T-helper 1 cell treated with Interleukin-12 subunit alpha and Interleukin-12 subunit beta and Interleukin-4 antibody, amounts not matched to agents 30 μg/mL and 1 μg/mL, for 36 hours (primary cell): ENCODE measurements around the gene PHIP.

Experiments
- H3K27ac Mint-ChIP-seq: one replicate; pipeline ENCODE4 v1.8.0; 2021; ENCODE audit warnings: mild to moderate bottlenecking, mixed read lengths
- H3K27me3 Mint-ChIP-seq: one replicate; pipeline ENCODE4 v1.8.0; 2021; ENCODE audit warnings: low read depth, mixed read lengths
- H3K36me3 Mint-ChIP-seq: one replicate; pipeline ENCODE4 v1.8.0; 2021; ENCODE audit warnings: low read depth, mixed read lengths
- H3K4me1 Mint-ChIP-seq: one replicate; pipeline ENCODE4 v1.8.0; 2021; ENCODE audit warnings: low read depth, mixed read lengths
- H3K4me3 Mint-ChIP-seq: one replicate; pipeline ENCODE4 v1.8.0; 2021; ENCODE audit warnings: mild to moderate bottlenecking, moderate library complexity, mixed read lengths
- H3K9me3 Mint-ChIP-seq: one replicate; pipeline ENCODE4 v1.8.0; 2021; ENCODE audit warnings: mixed read lengths

The PHIP gene

GRCh38 chr6:79009819-79010218 is 68.2 kb downstream of the PHIP start:
- H3K27ac Mint-ChIP-seq, result no peak overlapping the region
- peaks cover 5% of the 10 kb centered on the region for H3K4me1 Mint-ChIP-seq
- H3K36me3 Mint-ChIP-seq, result peaks cover 17% of the 10 kb centered on the region
- H3K9me3 Mint-ChIP-seq, result no peaks in the 10 kb centered on the region
- H3K4me3 Mint-ChIP-seq, result no peak overlapping the region
- H3K27me3 Mint-ChIP-seq, result no peaks in the 10 kb centered on the region

- Mint-ChIP-seq H3K27me3 (no peaks in the 10 kb centered on the region), H3K4me1 (peaks cover 6% of the 10 kb centered on the region), H3K27ac (no peak overlapping the region), H3K4me3 (no peak overlapping the region), H3K36me3 (peaks cover 31% of the 10 kb centered on the region), H3K9me3 (no peaks in the 10 kb centered on the region)
Observed at GRCh38 chr6:79005497-79005896, 72.6 kb downstream of the PHIP start.

- Mint-ChIP-seq H3K36me3 (peaks cover 33% of the 10 kb centered on the region), H3K9me3 (no peaks in the 10 kb centered on the region), H3K27ac (no peak overlapping the region), H3K27me3 (no peaks in the 10 kb centered on the region), H3K4me3 (no peak overlapping the region), H3K4me1 (peaks cover 6% of the 10 kb centered on the region)
Observed at GRCh38 chr6:79005024-79005423, 73.0 kb downstream of the PHIP start.

GRCh38 chr6:79004239-79004638 is 73.8 kb downstream of the PHIP start:
- Mint-ChIP-seq H3K4me3 (no peak overlapping the region), H3K9me3 (no peaks in the 10 kb centered on the region), H3K27ac (no peak overlapping the region), H3K36me3 (peaks cover 33% of the 10 kb centered on the region), H3K4me1 (peaks cover 6% of the 10 kb centered on the region), H3K27me3 (no peaks in the 10 kb centered on the region)

- no peak overlapping the region for H3K4me3 Mint-ChIP-seq
- H3K36me3 Mint-ChIP-seq, result peaks cover 42% of the 10 kb centered on the region
- H3K27me3 Mint-ChIP-seq, result no peaks in the 10 kb centered on the region
- H3K4me1 Mint-ChIP-seq, result peaks cover 6% of the 10 kb centered on the region
- peaks cover 3% of the 10 kb centered on the region for H3K9me3 Mint-ChIP-seq
- H3K27ac Mint-ChIP-seq, result no peak overlapping the region
Observed at GRCh38 chr6:79001415-79001814, 76.6 kb downstream of the PHIP start.

- Mint-ChIP-seq H3K27ac (no peak overlapping the region), H3K27me3 (no peaks in the 10 kb centered on the region), H3K4me1 (peaks cover 2% of the 10 kb centered on the region), H3K36me3 (peaks cover 55% of the 10 kb centered on the region), H3K4me3 (no peak overlapping the region), H3K9me3 (peaks cover 3% of the 10 kb centered on the region)
Observed at GRCh38 chr6:78999737-79000136, 78.3 kb downstream of the PHIP start.

GRCh38 chr6:78995946-78996345 is 82.1 kb downstream of the PHIP start:
- Mint-ChIP-seq H3K4me3 (no peak overlapping the region), H3K27me3 (no peaks in the 10 kb centered on the region), H3K27ac (no peak overlapping the region), H3K4me1 (no peaks in the 10 kb centered on the region), H3K9me3 (peaks cover 7% of the 10 kb centered on the region), H3K36me3 (peaks cover 61% of the 10 kb centered on the region)

GRCh38 chr6:78995346-78995745 is 82.7 kb downstream of the PHIP start:
- no peak overlapping the region for H3K4me3 Mint-ChIP-seq
- H3K4me1 Mint-ChIP-seq, result no peaks in the 10 kb centered on the region
- H3K27ac Mint-ChIP-seq, result no peak overlapping the region
- peaks cover 63% of the 10 kb centered on the region for H3K36me3 Mint-ChIP-seq
- H3K9me3 Mint-ChIP-seq, result peaks cover 7% of the 10 kb centered on the region
- no peaks in the 10 kb centered on the region for H3K27me3 Mint-ChIP-seq

- Mint-ChIP-seq H3K4me3 (no peak overlapping the region), H3K27ac (no peak overlapping the region), H3K9me3 (peaks cover 7% of the 10 kb centered on the region), H3K4me1 (no peaks in the 10 kb centered on the region), H3K36me3 (peaks cover 72% of the 10 kb centered on the region), H3K27me3 (no peaks in the 10 kb centered on the region)
Observed at GRCh38 chr6:78993955-78994354, 84.1 kb downstream of the PHIP start.

- Mint-ChIP-seq H3K9me3 (peaks cover 4% of the 10 kb centered on the region), H3K4me1 (no peaks in the 10 kb centered on the region), H3K4me3 (no peak overlapping the region), H3K27ac (no peak overlapping the region), H3K36me3 (peaks cover 48% of the 10 kb centered on the region), H3K27me3 (no peaks in the 10 kb centered on the region)
Observed at GRCh38 chr6:78989191-78989590, 88.9 kb downstream of the PHIP start.

GRCh38 chr6:78986161-78986560 is 91.9 kb downstream of the PHIP start:
- H3K4me1 Mint-ChIP-seq, result no peaks in the 10 kb centered on the region
- no peaks in the 10 kb centered on the region for H3K27me3 Mint-ChIP-seq
- no peak overlapping the region for H3K27ac Mint-ChIP-seq
- H3K4me3 Mint-ChIP-seq, result no peak overlapping the region
- no peaks in the 10 kb centered on the region for H3K9me3 Mint-ChIP-seq
- H3K36me3 Mint-ChIP-seq, result peaks cover 48% of the 10 kb centered on the region

GRCh38 chr6:78984225-78984950 is 93.7 kb downstream of the PHIP start:
- H3K27ac Mint-ChIP-seq, result no peak overlapping the region
- no peak overlapping the region for H3K4me3 Mint-ChIP-seq
- no peaks in the 10 kb centered on the region for H3K27me3 Mint-ChIP-seq
- H3K36me3 Mint-ChIP-seq, result peaks cover 42% of the 10 kb centered on the region
- H3K9me3 Mint-ChIP-seq, result no peaks in the 10 kb centered on the region
- no peaks in the 10 kb centered on the region for H3K4me1 Mint-ChIP-seq

GRCh38 chr6:78967191-78967590 is 110.9 kb downstream of the PHIP start:
- Mint-ChIP-seq H3K9me3 (no peaks in the 10 kb centered on the region), H3K27ac (no peak overlapping the region), H3K27me3 (no peaks in the 10 kb centered on the region), H3K36me3 (peaks cover 22% of the 10 kb centered on the region), H3K4me3 (no peak overlapping the region), H3K4me1 (no peaks in the 10 kb centered on the region)

- Mint-ChIP-seq H3K27me3 (no peaks in the 10 kb centered on the region), H3K27ac (no peak overlapping the region), H3K4me3 (no peak overlapping the region), H3K9me3 (no peaks in the 10 kb centered on the region), H3K4me1 (no peaks in the 10 kb centered on the region), H3K36me3 (peaks cover 26% of the 10 kb centered on the region)
Observed at GRCh38 chr6:78966542-78966941, 111.5 kb downstream of the PHIP start.

GRCh38 chr6:78962448-78962847 is 115.6 kb downstream of the PHIP start:
- Mint-ChIP-seq H3K36me3 (peaks cover 27% of the 10 kb centered on the region), H3K9me3 (no peaks in the 10 kb centered on the region), H3K4me1 (no peaks in the 10 kb centered on the region), H3K27ac (no peak overlapping the region), H3K4me3 (no peak overlapping the region), H3K27me3 (no peaks in the 10 kb centered on the region)

GRCh38 chr6:78954740-78955139 is 123.3 kb downstream of the PHIP start:
- peaks cover 21% of the 10 kb centered on the region for H3K9me3 Mint-ChIP-seq
- no peak overlapping the region for H3K27ac Mint-ChIP-seq
- peaks cover 60% of the 10 kb centered on the region for H3K36me3 Mint-ChIP-seq
- no peak overlapping the region for H3K4me3 Mint-ChIP-seq
- no peaks in the 10 kb centered on the region for H3K27me3 Mint-ChIP-seq
- H3K4me1 Mint-ChIP-seq, result no peaks in the 10 kb centered on the region
